ENCODE measurements around the gene RAB29.

Gene RAB29

DNA sequence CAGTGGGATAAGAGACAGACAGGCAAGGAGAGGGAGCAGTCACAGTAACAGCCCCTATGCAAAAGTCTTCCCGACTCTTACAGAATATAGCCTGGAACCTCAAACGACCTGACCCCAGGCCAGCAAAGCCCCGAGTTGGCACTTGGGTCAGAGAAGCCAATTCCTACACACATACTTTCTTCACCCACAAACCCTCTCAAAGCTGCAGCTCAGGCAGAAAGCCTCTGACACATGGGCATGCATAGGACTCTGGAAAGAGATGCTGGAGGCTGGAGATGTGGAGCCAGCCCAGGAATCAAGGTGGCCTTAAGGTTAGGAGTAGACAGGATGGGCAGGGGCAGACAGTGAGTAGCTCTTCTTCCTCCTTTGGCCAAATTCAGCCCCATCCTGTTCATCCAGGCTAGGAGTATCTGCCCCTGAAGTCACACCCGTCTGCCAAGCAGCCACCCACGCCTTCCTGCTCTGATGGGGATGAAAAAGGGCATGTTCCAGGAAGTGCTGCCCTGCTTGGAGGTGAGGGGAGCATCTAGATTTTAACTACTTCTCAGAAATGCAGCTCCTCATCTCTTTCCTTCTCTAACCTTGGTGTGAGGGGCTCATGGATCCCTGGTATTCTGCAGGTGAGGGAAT lies 29.9 kb upstream of the RAB29 start:
- H3K4me3 ChIP-seq (ENCODE audit: low read depth, low read length) = no peak overlapping the region
- TF ChIP-seq CTCF (IDR thresholded peaks at IDR 0.05; ENCODE audit: insufficient read depth, low read depth, low read length, missing control alignments) = no peak
- DNase-seq (ENCODE audit: low read depth) = no peak

- H3K4me3 ChIP-seq (ENCODE audit: low read depth, low read length) = no peak overlapping the region
- TF ChIP-seq CTCF (IDR thresholded peaks at IDR 0.05; ENCODE audit: insufficient read depth, low read depth, low read length, missing control alignments) = no peak
- DNase-seq (ENCODE audit: low read depth) = no peak
Measured at GRCh38 chr1:205804605-205805004, 29.3 kb upstream of the RAB29 start.

DNA sequence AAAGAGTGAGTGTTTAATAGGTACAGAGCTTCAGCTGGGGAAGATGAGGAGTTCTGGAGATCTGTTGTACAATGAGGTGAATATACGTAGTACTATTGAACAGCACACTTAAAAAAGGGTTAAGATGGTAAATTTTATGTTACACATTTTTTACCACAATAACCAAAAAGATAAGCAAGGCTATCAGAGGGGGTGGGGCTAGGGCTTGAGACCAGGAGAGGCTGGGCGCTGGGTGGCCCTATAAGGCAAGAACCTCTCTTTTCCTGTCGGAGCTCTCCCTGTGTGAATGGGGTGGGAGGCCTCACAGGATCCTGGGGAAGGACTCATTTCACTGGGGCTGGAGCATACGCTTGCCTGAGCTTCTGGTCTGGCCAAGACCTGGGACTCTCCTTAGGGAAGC lies 28.7 kb upstream of the RAB29 start:
- DNase-seq (ENCODE audit: low read depth) = no peak
- H3K4me3 ChIP-seq (ENCODE audit: low read depth, low read length) = no peak overlapping the region
- no peak for TF ChIP-seq CTCF (IDR thresholded peaks at IDR 0.05; ENCODE audit: insufficient read depth, low read depth, low read length, missing control alignments)

DNA sequence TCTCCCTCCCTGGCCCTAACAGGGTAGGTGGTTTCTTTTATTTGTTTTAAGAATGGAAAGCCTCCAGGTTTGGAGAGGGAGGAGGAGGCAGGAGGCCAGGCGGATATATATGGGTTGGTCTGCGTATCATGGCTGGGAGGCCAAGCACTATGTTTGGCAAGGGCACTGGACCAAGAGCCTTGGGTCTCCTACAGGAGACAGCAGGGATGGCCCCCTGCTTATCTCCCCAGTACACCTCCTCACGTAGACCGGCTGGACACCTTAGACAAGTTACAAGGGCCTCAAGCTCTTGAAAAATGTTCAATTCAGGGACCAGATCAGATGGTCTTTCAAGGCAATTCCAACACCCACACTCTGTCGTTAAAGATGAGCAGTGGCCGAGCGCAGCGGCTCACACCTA lies 26.8 kb upstream of the RAB29 start:
- no peak for TF ChIP-seq CTCF (IDR thresholded peaks at IDR 0.05; ENCODE audit: insufficient read depth, low read depth, low read length, missing control alignments)
- no peak overlapping the region for H3K4me3 ChIP-seq (ENCODE audit: low read depth, low read length)

DNA sequence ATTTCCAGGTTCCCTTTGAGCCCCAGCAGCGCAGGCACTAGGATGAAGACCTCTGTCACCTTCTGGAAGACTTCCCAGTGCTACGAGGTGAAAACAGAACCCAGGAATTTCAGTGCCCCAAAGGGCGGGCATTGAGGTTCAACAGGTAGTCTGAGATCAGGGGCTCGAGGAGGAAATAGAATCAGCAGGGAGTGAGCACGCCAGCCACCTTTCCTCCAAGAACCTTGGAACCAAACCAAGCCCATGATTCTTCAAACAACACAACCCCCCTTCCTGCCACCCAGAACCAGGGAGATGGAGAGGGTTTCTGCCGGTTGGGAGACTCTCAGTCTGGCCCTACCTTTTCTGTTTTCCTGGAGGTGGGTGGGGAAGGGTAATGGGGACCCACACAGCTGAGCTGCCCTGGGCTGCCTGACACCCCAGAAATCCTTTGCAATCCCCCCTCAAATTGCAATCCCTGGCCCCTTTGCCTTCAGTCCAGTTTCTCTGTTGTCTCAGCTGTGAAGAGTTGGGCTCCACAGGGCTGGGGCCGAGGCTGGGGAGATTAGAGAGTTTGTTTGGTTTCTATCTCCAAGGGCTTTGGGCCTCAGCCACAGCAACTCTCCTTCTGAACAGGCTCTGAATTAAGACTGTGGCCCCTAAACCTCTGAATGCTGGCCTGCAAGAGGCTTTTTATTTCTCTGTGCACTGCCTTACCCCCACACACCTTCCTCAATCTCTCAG lies 25.9 kb upstream of the RAB29 start:
- H3K4me3 ChIP-seq (ENCODE audit: low read depth, low read length) = no peak overlapping the region
- DNase-seq (ENCODE audit: low read depth) = no peak
- no peak for TF ChIP-seq CTCF (IDR thresholded peaks at IDR 0.05; ENCODE audit: insufficient read depth, low read depth, low read length, missing control alignments)

More for the DNA sequence above, 26.8 kb upstream of the RAB29 start:
- no peak for DNase-seq (ENCODE audit: low read depth)

DNA sequence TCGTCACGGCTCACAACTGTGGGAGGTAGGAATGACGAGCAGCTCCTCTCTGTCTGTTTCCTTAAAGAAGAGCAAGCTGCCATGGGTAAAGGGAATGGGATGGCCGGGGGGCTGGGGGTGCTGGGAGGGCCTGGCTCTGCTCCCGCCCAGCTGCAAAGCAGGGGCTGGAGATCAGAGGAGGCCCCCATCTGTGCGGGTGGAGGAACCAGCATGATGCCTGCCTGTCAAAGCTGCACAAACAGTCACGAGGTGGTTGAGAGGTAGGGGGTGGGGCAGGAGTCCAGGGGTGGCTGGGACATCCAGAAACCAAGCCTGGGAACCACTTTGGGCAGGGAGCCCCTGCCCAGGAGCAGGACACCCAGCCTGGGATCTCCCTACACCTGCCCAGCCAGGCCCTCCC lies 25.1 kb upstream of the RAB29 start:
- DNase-seq (ENCODE audit: low read depth) = no peak
- no peak overlapping the region for H3K4me3 ChIP-seq (ENCODE audit: low read depth, low read length)
- no peak for TF ChIP-seq CTCF (IDR thresholded peaks at IDR 0.05; ENCODE audit: insufficient read depth, low read depth, low read length, missing control alignments)

DNA sequence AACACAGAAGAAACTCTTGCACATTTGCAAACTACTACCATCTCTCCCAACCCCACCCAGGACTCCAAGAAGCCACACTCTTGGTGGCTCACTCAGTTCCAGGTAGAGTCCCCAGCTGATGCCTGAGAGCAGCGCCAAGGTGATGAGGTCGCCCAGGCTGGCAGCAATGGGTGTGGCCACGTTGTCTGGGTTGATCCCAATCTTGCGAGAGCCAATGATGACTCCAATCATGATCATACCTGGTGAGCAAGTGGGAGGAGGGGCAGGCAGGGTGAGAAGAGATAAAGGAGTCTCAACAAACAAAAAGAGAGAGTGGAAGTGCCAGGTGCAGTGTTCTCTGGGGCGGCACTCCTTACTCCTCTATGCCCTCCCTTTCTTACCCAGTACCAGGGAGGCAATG lies 23.3 kb upstream of the RAB29 start:
- TF ChIP-seq CTCF (IDR thresholded peaks at IDR 0.05; ENCODE audit: insufficient read depth, low read depth, low read length, missing control alignments) = no peak
- no peak overlapping the region for H3K4me3 ChIP-seq (ENCODE audit: low read depth, low read length)
- no peak for DNase-seq (ENCODE audit: low read depth)

Measured in GM12865 (cell line).